HEK293T (cell line): ENCODE measurements around the gene SEMA3A.

Source experiments
- BHLHE40 ChIP-seq: fragments of 450-650 bp; IDR thresholded peaks from 2 replicates; pipeline ENCODE4 v1.6.1; 2016; ENCODE audit warnings: mild to moderate bottlenecking, moderate library complexity, borderline replicate concordance
- FOXA1 ChIP-seq: fragments of 450-650 bp; IDR thresholded peaks from 2 replicates; pipeline ENCODE4 v1.6.1; 2016; ENCODE audit warnings: mild to moderate bottlenecking
- FOXK2 ChIP-seq: fragments of 450-650 bp; IDR thresholded peaks from 2 replicates; pipeline ENCODE4 v1.6.1; 2016; ENCODE audit warnings: mild to moderate bottlenecking
- FOXM1 ChIP-seq: fragments of 450-650 bp; IDR thresholded peaks from 2 replicates; pipeline ENCODE4 v1.6.1; 2017; ENCODE audit warnings: mild to moderate bottlenecking, borderline replicate concordance
- ZNF384 ChIP-seq: fragments of 450-650 bp; IDR thresholded peaks from 2 replicates; pipeline ENCODE4 v1.6.1; 2016

GRCh38 chr7:84226759-84227158 lies 32.2 kb upstream of the SEMA3A start:
- TF ChIP-seq ZNF384 (no peak), FOXK2 (no peak), FOXA1 (no peak), BHLHE40 (no peak), FOXM1 (no peak)
